Pancreas (tissue), 10 donors: ENCODE results near the gene ADK. TPM values are rescaled to one million over a fixed set of nuclear protein-coding genes. Genes with fewer than 3 reads are reported as not detected.

Source experiments
- ATAC-seq, 4 donors: fragments of 200-7000 bp; cut with Tn5 transposase; one replicate each; pipeline versions ENCODE4 v1.8.0 to v1.9.1; 2020; ENCODE audit warnings: mild to moderate bottlenecking in 4 of 4, moderate library complexity in 4 of 4
- DNase-seq, 6 donors: peaks; one replicate each; pipeline ENCODE4 v3.0.0-alpha.2; 2020
- FAIRE-seq: peaks from 2 replicates; lab custom pipeline; 2012; peaks lifted over from hg19 to GRCh38; lab: Jason Lieb, UNC
- H3K27ac ChIP-seq, 4 donors: fragments of 200-600 bp; sonication (generic); 1 replicate in 3 of 4; 2 replicates in 1 of 4; pipeline versions ENCODE4 v1.5.0 to v1.8.0; 2020
- H3K27me3 ChIP-seq, 4 donors: fragments of 200-600 bp; one replicate each; pipeline ENCODE4 v1.8.0; 2021
- H3K36me3 ChIP-seq, 3 donors: fragments of 200-600 bp; sonication (generic) in 1 of 3; one replicate each; pipeline versions ENCODE4 v1.5.0 to v1.8.0; 2020 to 2021
- H3K4me1 ChIP-seq, 3 donors: fragments of 200-600 bp; one replicate each; pipeline ENCODE4 v1.8.0; 2021
- H3K4me3 ChIP-seq, 4 donors: fragments of 200-600 bp; sonication (generic) in 2 of 4; one replicate each; pipeline versions ENCODE4 v1.5.0 to v1.8.0; 2020 to 2021
- H3K9me3 ChIP-seq, 4 donors: fragments of 200-600 bp; one replicate each; pipeline ENCODE4 v1.8.0; 2021
- CTCF ChIP-seq, 4 donors: fragments of 200-600 bp; sonication (generic) in 3 of 4; IDR thresholded peaks; one replicate each; pipeline versions ENCODE4 v1.5.0 to v1.8.0; 2021; ENCODE audit warnings: antibody characterized with exemption in 4 of 4
- WGBS, 2 donors: extraction: QIAGEN DNeasy Blood & Tissue Kit; methylation state at CpG; one replicate each; pipeline ENCODE4 v1.1.7; 2013; 5-methylcytosine and 5-hydroxymethylcytosine counted together
- intact Hi-C, 3 donors: fragments of 100-400 bp; cut with DNase I; formaldehyde crosslinking; loops; one replicate each; pipeline versions ENCODE4 v1.11.1 to v1.14.2; 2022
- polyA plus RNA-seq, 2 donors: library from polyadenylated mRNA; stranded (reverse); fragments of 200-250 nt; gene quantifications; one replicate each; pipeline ENCODE4 v1.2.3, GENCODE V29; 2013
- total RNA-seq, 6 donors: library from RNA; stranded (reverse); fragmentation: NEBNext Ultra II Directional in 4 of 6; extraction: Animal tissue kit (Norgen Biotek cat#: 25700) in 4 of 6; gene quantifications; one replicate each; pipeline versions ENCODE4 v1.2.1 to v1.2.4, GENCODE V29; 2021 to 2023
- donor health status: healthy with polysubstance abuse.
- donor health status: DM: no; HTN: no; CAD: no; lungs with moderate emphysema.
- donor health status: DM: no; HTN: no; CAD: no.
- donor health status: control.
- donor health status: control.
- donor health status: Bipolar disorder and iron deficiency.
- donor health status: DM: yes; HTN: yes; CAD: no.
- donor health status: DM: no; HTN: no; CAD: no.
- donor health status: DM: no; HTN: no; CAD: no.
- donor health status: DM: yes; HTN: yes; CAD: no.

Gene ADK
- total and polyA plus RNA-seq, 8 donors = 6.5 to 17.3 (median 13.4) TPM

- H3K36me3 ChIP-seq = no peaks in the 10 kb centered on the region
- H3K4me3 ChIP-seq = no peak overlapping the region
- no peak overlapping the region for H3K27ac ChIP-seq
- intact Hi-C loops = no loop called here
- no peak for FAIRE-seq
- WGBS, 2 donors = 85 to 86% methylated on average over 5 of the region's 5 CpGs
- no peak for ATAC-seq
- no peaks in the 10 kb centered on the region for H3K9me3 ChIP-seq
- H3K27me3 ChIP-seq = no peaks in the 10 kb centered on the region
- DNase-seq = no peak
- no peak for TF ChIP-seq CTCF (IDR thresholded peaks at IDR 0.05)
- H3K4me1 ChIP-seq = no peaks in the 10 kb centered on the region
These were observed 226.5 kb downstream of the ADK start for GRCh38 chr10:74377476-74377875.

- no peaks in the 10 kb centered on the region for H3K4me1 ChIP-seq
- TF ChIP-seq CTCF (IDR thresholded peaks at IDR 0.05) = no peak
- FAIRE-seq (no peak), ATAC-seq (no peak), DNase-seq (no peak)
- WGBS, 2 donors = 93 to 94% methylated on average over 3 of the region's 3 CpGs
- no peaks in the 10 kb centered on the region for H3K9me3 ChIP-seq
- no peaks in the 10 kb centered on the region for H3K27me3 ChIP-seq
- no peaks in the 10 kb centered on the region for H3K36me3 ChIP-seq
- no peak overlapping the region for H3K27ac ChIP-seq
- intact Hi-C loops = no loop called here
- no peak overlapping the region for H3K4me3 ChIP-seq
These were observed 228.5 kb downstream of the ADK start for GRCh38 chr10:74379474-74379873.

DNA sequence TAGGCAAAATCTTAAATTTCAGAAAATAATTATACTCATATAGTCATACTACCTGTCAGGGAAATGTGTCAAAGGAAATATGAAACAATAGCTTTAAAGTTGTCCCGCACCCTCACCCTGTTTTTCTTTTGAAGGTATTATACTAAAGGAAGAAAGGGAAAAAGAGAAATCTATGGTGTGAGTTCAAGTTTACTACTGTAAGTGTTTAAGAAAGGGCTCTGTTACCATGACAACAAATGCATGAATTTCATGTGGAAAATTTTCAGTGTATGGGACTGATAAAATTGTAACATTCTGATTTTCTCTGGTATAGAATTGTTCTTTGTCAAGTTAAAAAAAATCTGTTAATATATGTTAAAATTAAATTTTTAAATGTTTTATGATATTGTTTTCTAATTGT is 229.8 kb downstream of the ADK start:
- Histone ChIP-seq H3K4me1 (no peaks in the 10 kb centered on the region), H3K27me3 (no peaks in the 10 kb centered on the region), H3K9me3 (no peaks in the 10 kb centered on the region), H3K36me3 (no peaks in the 10 kb centered on the region), H3K27ac (no peak overlapping the region), H3K4me3 (no peak overlapping the region)
- intact Hi-C loops = no loop called here
- no peak for ATAC-seq
- FAIRE-seq = peak; percentile 17
- TF ChIP-seq CTCF (IDR thresholded peaks at IDR 0.05) = no peak
- WGBS, 2 donors = 97 to 100% methylated on average over 1 of the region's 1 CpG
- DNase-seq = no peak

DNA sequence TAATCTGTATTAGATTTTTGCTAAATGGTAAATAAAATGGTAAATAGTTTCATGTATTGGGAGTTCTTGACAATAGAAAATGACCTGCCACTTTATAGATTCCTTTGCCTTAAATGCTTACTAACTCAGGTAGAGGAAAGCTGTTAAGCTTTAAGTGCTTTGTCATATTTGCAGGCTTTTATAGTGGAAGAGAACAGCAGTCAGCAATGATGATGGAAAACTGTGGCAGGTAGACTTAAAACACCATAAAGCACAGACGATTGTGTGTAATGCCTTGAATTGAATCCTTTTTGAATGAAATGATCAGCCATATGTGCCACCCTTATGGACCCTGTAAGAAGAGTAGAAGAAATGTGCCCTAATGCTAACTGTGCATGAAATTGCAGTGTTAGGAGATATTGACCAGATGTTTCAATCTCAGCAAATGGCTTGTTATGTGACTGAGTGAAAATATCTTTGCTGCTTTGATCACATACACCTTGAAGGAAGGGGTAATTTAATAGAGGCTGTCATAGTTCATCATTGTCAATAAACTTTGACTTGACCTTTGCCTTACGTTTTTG is 230.4 kb downstream of the ADK start:
- Histone ChIP-seq H3K27ac (no peak overlapping the region), H3K4me1 (no peaks in the 10 kb centered on the region), H3K27me3 (no peaks in the 10 kb centered on the region), H3K4me3 (no peak overlapping the region), H3K9me3 (no peaks in the 10 kb centered on the region), H3K36me3 (no peaks in the 10 kb centered on the region)
- FAIRE-seq = no peak
- no peak for DNase-seq
- intact Hi-C loops = no loop called here
- ATAC-seq = no peak
- WGBS, 2 donors = 75 to 85% methylated on average over 2 of the region's 2 CpGs
- no peak for TF ChIP-seq CTCF (IDR thresholded peaks at IDR 0.05)

- Histone ChIP-seq H3K27me3 (no peaks in the 10 kb centered on the region), H3K36me3 (no peaks in the 10 kb centered on the region), H3K27ac (no peak overlapping the region), H3K4me1 (no peaks in the 10 kb centered on the region), H3K4me3 (no peak overlapping the region), H3K9me3 (no peaks in the 10 kb centered on the region)
- no peak for FAIRE-seq
- ATAC-seq = no peak
- intact Hi-C loops = no loop called here
- no peak for DNase-seq
- WGBS, 2 donors = 85 to 91% methylated on average over 1 of the region's 1 CpG
- TF ChIP-seq CTCF (IDR thresholded peaks at IDR 0.05) = no peak
These were observed 231.6 kb downstream of the ADK start for GRCh38 chr10:74382663-74383062.
